Measurements from ENCODE around the gene ABL1.

Gene ABL1

GRCh38 chr9:130914417-130915095, 79.5 kb downstream of the ABL1 start:
- DNase-seq: no peak
- Histone ChIP-seq H3K9me3 (ENCODE audit: insufficient read depth, low read length, severe bottlenecking) (no peaks in the 10 kb centered on the region), H3K4me1 (ENCODE audit: insufficient read depth, low read length) (no peaks in the 10 kb centered on the region), H3K4me2 (ENCODE audit: insufficient read depth, low read length) (no peak overlapping the region), H2AFZ (ENCODE audit: low read depth, low read length) (no peak overlapping the region), H3K36me3 (ENCODE audit: insufficient read depth, low read length) (no peaks in the 10 kb centered on the region), H4K20me1 (ENCODE audit: insufficient read depth, low read length) (no peaks in the 10 kb centered on the region), H3K4me3 (ENCODE audit: low read depth in 1 of 2, low read length in 2 of 2) (no peak overlapping the region), H3K27me3 (ENCODE audit: insufficient read depth, low read length, poor library complexity) (no peaks in the 10 kb centered on the region), H3K27ac (ENCODE audit: low read length) (no peak overlapping the region), H3K79me2 (ENCODE audit: insufficient read depth, low read length) (no peaks in the 10 kb centered on the region), H3K9ac (ENCODE audit: low read depth, low read length) (no peak overlapping the region)
- ATAC-seq (ENCODE audit: insufficient read depth, low read depth): no peak
- TF ChIP-seq CTCF (IDR thresholded peaks at IDR 0.05; ENCODE audit: borderline replicate concordance, extremely low read depth, low read length, poor library complexity, severe bottlenecking) (no peak), EZH2 (IDR thresholded peaks at IDR 0.05; ENCODE audit: borderline replicate concordance, low read depth, low read length, severe bottlenecking) (no peak)

- H3K27ac ChIP-seq (ENCODE audit: low read length): no peak overlapping the region
- H3K4me3 ChIP-seq (ENCODE audit: low read depth in 1 of 2, low read length in 2 of 2): no peak overlapping the region
- no peaks in the 10 kb centered on the region for H3K9me3 ChIP-seq (ENCODE audit: insufficient read depth, low read length, severe bottlenecking)
- H4K20me1 ChIP-seq (ENCODE audit: insufficient read depth, low read length): no peaks in the 10 kb centered on the region
- H3K79me2 ChIP-seq (ENCODE audit: insufficient read depth, low read length): no peaks in the 10 kb centered on the region
- H3K27me3 ChIP-seq (ENCODE audit: insufficient read depth, low read length, poor library complexity): no peaks in the 10 kb centered on the region
- no peak overlapping the region for H2AFZ ChIP-seq (ENCODE audit: low read depth, low read length)
- DNase-seq (no peak), ATAC-seq (ENCODE audit: insufficient read depth, low read depth) (no peak)
- H3K4me2 ChIP-seq (ENCODE audit: insufficient read depth, low read length): no peak overlapping the region
- H3K9ac ChIP-seq (ENCODE audit: low read depth, low read length): no peak overlapping the region
- H3K36me3 ChIP-seq (ENCODE audit: insufficient read depth, low read length): no peaks in the 10 kb centered on the region
- TF ChIP-seq CTCF (IDR thresholded peaks at IDR 0.05; ENCODE audit: borderline replicate concordance, extremely low read depth, low read length, poor library complexity, severe bottlenecking) (no peak), EZH2 (IDR thresholded peaks at IDR 0.05; ENCODE audit: borderline replicate concordance, low read depth, low read length, severe bottlenecking) (no peak)
- no peaks in the 10 kb centered on the region for H3K4me1 ChIP-seq (ENCODE audit: insufficient read depth, low read length)
Observed at GRCh38 chr9:130915096-130915447, 80.0 kb downstream of the ABL1 start.

GRCh38 chr9:130917168-130917960, 82.3 kb downstream of the ABL1 start:
- Histone ChIP-seq H3K27me3 (ENCODE audit: insufficient read depth, low read length, poor library complexity) (no peaks in the 10 kb centered on the region), H3K9ac (ENCODE audit: low read depth, low read length) (no peak overlapping the region), H2AFZ (ENCODE audit: low read depth, low read length) (no peak overlapping the region), H3K4me2 (ENCODE audit: insufficient read depth, low read length) (no peak overlapping the region), H3K9me3 (ENCODE audit: insufficient read depth, low read length, severe bottlenecking) (no peaks in the 10 kb centered on the region), H3K4me1 (ENCODE audit: insufficient read depth, low read length) (no peaks in the 10 kb centered on the region), H4K20me1 (ENCODE audit: insufficient read depth, low read length) (no peaks in the 10 kb centered on the region), H3K27ac (ENCODE audit: low read length) (no peak overlapping the region), H3K36me3 (ENCODE audit: insufficient read depth, low read length) (no peaks in the 10 kb centered on the region), H3K4me3 (ENCODE audit: low read depth in 1 of 2, low read length in 2 of 2) (no peak overlapping the region), H3K79me2 (ENCODE audit: insufficient read depth, low read length) (no peaks in the 10 kb centered on the region)
- no peak for TF ChIP-seq CTCF (IDR thresholded peaks at IDR 0.05; ENCODE audit: borderline replicate concordance, extremely low read depth, low read length, poor library complexity, severe bottlenecking)
- TF ChIP-seq EZH2 (IDR thresholded peaks at IDR 0.05; ENCODE audit: borderline replicate concordance, low read depth, low read length, severe bottlenecking): no peak
- DNase-seq (no peak), ATAC-seq (ENCODE audit: insufficient read depth, low read depth) (no peak)
